Fibroblast of skin of back (primary cell): ENCODE measurements around the gene EPB41L2.

Source experiments
- DNase-seq: peaks from one replicate; pipeline ENCODE4 v3.0.0-alpha.2; 2013

EPB41L2 gene

GRCh38 chr6:131061751-131062119 lies 1.3 kb downstream of the EPB41L2 start:
- DNase-seq = no peak

DNA sequence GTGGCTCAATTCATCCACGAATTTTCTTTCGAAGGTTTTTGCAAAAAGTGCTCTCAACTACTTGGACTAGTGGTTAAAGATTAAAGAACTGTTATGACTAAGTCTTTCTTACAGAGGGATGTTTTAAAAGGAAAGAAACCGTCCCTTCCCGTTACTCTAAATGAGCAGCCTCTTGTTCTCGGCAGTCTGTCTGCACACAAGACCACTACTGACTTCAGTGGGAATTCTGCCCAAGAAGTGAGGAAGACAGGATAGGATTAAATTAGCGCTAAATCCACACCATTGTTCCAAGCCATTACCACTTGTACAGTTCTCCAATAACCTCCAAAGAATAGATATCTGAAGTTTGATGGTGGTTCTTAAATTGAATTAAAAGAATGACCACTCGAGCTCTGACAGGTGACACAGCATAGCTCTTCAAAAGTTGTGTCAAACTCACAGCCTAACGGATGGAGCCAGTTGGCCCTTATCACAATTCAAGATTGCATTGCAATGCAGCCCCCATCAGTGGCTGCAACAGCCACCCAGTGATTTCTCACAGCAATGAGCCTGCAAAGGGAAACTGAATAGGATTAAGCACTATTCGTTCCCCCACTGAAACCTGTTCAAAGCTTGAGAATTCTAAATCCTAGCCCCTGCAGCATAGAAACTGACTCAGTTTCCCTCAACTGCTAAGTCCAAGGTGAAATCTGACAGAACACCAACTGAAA lies 1.8 kb downstream of the EPB41L2 start:
- DNase-seq = no peak

- DNase-seq = no peak
Observed at GRCh38 chr6:131060311-131060710, 2.7 kb downstream of the EPB41L2 start.

GRCh38 chr6:131059486-131059885 lies 3.6 kb downstream of the EPB41L2 start:
- DNase-seq = peak; percentile 87

DNA sequence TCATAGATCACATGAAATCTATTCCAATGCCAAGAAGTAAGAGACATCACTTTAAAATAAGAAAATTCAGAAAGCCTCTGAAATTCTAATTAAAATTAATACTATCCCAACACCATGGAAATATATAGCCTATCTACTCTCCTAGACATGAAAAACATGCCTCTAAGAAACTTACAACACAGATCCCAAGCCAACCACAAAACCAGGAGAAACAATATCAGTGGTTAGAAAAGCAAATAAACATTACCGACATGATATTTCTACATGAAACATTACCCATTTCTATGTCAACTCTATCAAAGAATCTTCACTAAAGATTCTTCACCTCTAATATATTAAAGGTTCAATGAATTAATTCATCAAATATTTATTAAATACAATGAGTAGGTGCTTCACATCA lies 4.8 kb downstream of the EPB41L2 start:
- peak; percentile 57 for DNase-seq

DNA sequence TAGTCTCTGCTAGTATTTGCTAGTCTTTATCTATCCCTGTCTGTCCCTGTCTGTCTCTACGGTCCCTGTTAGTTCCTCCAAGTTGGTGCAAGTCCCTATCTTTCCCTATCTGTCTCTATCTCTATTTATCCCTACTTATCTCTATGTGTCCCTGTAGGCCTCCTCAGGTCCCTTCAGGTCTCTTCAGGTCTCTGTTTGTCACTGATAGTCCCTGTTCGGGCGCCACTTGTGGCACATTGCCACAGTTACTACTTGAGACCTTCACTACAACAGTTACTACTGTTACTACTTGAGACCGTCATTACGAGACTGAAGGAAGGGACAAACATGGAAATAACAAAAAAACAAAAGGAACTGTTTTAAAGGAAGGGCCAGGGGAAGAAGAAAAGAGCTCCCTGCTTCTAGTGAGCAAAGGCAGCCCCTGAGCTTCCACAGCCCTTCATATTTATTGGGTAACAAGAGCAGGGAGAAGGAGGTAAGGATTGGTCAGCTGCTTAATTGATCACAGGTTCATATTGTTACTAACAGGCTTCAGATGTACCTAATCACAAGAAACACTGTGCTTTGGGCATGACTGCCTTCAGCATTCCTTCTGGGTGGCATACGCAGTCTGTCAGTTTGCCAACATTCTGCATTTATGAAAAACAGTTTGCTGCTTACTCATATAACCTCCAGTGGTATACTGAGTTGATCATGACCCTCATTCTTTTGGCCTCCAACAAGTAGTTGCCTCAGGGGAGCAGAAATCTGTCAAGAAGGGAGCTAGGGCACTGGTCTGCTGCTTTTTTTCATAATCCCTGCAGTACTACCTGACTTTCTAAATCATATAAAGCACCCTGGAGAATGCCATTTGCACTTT lies 8.4 kb downstream of the EPB41L2 start:
- DNase-seq = no peak

DNA sequence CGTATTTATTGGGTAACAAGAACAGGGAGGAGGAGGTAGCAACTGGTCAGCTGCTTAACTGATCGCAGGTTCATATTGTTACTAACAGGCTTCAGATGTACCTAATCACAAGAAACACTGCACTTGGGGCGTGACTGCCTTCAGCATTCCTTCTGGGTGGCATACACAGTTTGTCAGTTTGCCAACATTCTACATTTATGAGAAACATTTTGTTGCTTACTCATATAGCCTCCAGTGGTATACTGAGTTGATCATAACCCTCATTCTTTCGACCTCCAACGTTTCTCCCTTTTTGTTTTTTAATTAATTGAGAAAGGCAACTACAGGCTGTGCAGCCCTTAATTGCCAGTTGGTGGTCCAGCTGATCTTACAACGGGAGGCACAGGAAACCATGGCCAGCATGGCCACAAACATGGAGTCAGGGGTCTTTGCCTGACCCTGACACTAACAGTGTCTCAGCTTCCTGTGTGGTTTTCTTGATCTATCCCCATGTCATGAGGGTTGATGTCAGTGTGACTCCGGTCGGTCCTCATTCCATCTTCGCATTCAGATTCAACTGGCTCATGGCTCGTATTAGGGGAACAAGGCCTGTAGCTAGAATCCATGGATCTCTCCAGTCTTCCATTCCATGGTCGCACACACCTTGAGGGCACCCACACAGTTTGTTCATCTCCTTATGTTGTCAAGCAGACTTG lies 9.4 kb downstream of the EPB41L2 start:
- DNase-seq = peak; percentile 50

DNA sequence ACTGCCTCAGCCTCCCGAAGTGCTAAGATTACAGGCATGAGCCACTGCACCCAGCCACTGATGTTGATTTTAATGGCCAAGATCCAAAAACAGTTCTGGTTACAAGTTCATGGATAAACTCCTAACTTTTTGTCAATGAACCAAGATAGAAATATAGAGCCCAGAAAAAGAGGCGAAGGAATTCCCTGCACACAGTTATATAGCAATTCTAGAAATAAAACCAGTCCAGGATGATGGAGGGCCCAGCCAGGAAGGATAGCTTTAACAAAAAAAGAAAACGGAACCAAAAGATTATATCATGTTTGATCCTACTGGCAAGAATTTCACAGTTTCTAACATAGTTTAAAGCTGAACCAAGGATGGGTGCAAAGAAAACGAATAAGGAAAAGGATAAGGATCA lies 10.9 kb downstream of the EPB41L2 start:
- no peak for DNase-seq

DNA sequence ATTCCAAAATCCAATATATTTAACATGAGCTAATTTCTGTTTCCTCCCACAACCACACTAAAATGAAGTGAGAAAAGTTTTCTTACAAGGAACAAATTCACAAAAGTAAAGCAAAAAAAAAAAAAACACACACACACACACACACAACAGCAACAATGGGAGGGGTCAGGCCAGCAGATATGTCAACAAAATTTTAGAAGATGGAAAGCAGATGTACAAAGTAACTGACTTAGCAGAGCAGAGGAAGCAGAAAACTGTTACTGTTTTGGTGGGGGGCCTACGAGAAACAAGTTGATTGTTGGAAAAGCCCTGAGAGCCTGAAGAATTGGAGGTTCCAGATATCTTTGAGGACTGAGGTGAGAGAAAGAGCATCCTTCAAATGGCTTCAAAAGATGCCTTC lies 11.7 kb downstream of the EPB41L2 start:
- DNase-seq = no peak

- peak; percentile 18 for DNase-seq
Observed at GRCh38 chr6:131049608-131050007, 13.4 kb downstream of the EPB41L2 start.

- no peak for DNase-seq
Observed at GRCh38 chr6:131048933-131049515, 14.0 kb downstream of the EPB41L2 start.

- DNase-seq = no peak
Observed at GRCh38 chr6:131048459-131048858, 14.6 kb downstream of the EPB41L2 start.

DNA sequence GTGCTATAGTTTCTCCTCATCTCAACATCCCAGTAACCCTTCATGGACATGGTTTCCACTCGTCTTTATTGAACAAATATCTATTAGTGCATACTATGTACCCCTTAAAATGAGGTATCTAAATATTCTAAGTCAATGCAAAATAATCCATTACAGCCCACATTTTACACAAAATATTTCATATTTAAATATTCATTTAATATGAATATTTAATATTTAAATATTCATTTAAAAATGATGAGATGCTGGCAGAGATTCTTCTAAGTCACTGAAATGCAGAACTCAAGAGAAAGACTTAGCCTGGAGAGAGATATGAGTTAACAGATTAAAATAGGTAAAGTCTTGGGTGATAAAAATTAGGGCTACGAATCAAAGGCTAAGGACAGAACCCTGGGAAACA lies 17.9 kb downstream of the EPB41L2 start:
- DNase-seq = no peak

DNA sequence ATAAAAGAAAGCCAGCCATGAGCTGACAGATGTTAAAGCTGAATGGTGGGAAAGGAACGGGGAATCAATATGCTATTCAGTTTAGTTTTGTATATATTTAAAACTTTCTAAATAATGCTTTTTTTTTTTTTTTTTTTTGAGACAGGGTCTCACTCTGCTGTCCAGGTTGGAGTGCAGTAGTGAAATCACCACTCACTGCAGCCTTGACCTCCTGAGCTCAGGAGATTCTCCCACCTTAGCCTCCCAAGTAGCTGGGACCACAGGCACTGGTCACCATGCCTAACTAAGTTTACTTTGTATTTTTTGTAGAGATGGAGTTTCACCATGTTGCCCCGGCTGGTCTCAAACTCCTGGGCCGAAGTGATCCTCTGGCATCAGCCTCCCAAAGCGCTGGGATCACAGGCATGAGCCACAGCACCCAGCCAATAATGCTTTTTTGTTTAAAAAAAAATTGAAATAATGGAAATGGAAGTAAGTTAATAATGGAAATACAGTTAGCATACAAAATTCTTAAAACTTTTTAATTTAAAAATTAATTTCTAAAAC lies 19.1 kb downstream of the EPB41L2 start:
- DNase-seq = no peak

DNA sequence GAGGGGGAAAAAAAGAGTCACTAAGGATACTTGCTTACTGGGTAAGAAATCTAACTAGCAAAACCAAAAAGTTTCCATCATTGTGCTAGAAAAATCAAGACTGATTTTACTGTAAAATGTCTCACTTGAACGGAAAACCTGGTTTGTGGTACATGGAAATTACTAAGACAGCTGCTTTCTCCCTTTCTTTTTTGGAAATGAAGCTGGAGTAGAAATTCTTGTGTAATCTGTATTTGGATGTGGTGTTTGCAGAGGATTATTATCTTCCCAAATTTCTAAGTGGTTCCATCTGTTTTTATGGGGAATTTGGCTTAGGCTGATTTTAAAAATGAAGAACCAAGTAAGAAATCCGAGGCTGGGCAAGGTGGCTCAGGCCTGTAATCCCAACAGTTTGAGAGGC lies 20.4 kb downstream of the EPB41L2 start:
- no peak for DNase-seq

DNA sequence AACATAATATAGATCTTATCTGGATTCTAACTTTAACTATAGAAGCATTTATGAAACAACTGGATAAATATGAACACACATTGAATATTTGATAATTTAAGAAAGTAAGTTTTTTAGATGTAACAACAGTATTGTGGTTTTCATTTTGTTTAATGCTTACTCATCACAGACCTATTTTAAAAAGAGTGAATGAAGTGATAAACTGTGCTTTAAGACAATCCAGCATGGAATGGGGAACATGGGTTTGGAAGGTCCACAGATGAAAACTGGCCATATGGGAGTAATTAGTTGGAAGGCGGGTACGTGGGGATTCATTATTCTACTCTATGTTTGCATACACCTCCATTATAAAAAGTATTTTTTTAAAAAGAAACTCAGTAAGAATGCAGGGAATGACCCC lies 21.2 kb downstream of the EPB41L2 start:
- peak; percentile 37 for DNase-seq

- DNase-seq = peak; percentile 64
Observed at GRCh38 chr6:131040866-131041265, 22.2 kb downstream of the EPB41L2 start.

- DNase-seq = no peak
Observed at GRCh38 chr6:131039345-131039680, 23.7 kb downstream of the EPB41L2 start.

DNA sequence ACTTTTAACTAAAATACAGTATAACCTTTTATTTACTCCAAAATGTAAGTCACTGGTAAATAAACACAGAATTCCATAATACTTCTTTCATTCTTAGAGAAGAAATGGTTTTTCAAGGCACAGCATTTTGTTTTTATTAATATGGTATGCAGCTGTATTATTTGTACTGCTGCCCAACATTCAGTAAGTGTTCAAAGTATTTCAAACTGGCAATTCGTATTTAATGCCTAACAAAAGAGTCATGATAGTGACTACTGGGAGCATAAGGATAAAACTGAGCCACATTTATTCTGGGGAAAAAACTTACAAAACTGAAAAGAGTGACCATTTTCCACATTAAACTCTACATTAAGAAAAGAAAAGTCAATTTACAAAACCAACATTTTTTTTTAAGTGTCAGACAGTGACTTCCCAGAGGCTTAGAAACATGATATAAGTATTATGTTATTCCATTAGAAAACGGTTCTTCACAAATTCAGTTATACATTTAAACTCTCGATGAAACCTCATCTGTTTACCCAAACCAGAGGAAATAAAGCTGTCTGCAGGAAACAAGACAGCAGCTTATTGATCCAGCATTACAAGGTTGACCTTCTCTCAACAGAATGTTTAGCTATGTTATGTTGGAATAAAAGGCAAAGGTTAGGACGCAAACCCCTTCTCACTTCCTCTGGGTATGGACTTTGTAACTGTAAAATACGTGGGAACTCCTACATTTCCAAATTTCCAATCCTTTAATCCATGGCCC lies 24.3 kb downstream of the EPB41L2 start:
- DNase-seq = peak; percentile 83

- no peak for DNase-seq
Observed at GRCh38 chr6:131037194-131037897, 25.7 kb downstream of the EPB41L2 start.

DNA sequence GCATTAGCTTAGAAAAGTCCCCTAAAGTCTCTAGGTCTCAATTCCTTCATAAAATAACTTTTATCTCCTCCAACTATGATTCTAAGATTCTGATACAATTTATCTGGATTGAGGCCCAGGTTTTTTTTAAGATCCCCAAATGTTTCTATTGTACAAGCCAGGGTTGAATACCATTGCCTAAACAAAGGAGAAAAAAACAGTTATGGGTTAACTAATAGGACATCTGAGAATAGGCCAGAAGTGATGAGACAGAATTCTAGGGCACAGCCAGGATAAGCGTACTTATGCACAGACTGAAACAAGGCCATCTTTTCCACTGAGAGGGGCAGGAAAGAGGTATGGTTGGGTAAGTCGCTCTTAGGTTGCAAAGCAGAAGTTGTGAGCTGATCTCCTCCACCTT lies 26.4 kb downstream of the EPB41L2 start:
- no peak for DNase-seq

GRCh38 chr6:131036143-131036542 lies 26.9 kb downstream of the EPB41L2 start:
- no peak for DNase-seq
